Astrocyte (in vitro differentiated cells and primary cell): ENCODE measurements around the gene FYN.

ENCODE experiments used
- EZH2 ChIP-seq: IDR thresholded peaks from 2 replicates; pipeline ENCODE4 v1.6.1; 2012; ENCODE audit warnings: mild to moderate bottlenecking, low read length, inconsistent platforms; ENCODE audit not compliant: insufficient read depth
- TF ChIP-seq, protein P1 (sequence below): IDR thresholded peaks from 2 replicates; pipeline ENCODE4 v1.5.1; 2011; ENCODE audit warnings: low read depth, mild to moderate bottlenecking, inconsistent platforms, low read length, moderate library complexity; ENCODE audit not compliant: insufficient read depth

DNA sequence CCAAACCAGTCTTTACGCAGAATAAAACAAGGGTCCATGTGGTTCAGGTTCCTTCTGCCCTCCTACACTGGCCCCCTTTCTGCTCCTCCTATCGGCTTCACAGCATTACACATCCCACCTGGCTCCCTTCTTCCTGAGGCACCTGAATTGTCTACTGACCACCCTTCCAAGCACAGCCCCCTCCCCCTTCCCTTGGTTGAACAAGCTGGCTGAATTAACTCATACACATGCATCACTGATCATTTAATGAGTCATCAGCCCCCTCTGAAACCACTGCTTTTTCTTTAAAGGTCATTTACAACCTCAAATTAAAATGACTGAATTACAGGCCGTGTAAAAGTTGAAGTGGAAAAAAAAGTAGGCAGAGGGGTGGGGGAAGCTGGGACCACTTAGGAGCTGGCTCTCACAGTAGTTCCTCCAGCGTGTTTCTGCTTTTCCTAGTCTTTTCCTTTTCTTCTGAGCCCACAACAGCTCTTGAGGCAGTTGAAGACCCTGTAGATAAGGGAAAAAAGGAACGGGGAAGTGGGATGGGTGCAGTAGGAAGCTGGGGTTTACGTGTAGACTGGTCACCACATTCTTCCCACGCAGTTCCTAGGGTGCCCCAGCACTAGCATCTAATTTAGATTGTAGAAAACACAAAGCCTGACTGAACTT, 67.6 kb downstream of the FYN start:
- TF ChIP-seq, protein P1, sequence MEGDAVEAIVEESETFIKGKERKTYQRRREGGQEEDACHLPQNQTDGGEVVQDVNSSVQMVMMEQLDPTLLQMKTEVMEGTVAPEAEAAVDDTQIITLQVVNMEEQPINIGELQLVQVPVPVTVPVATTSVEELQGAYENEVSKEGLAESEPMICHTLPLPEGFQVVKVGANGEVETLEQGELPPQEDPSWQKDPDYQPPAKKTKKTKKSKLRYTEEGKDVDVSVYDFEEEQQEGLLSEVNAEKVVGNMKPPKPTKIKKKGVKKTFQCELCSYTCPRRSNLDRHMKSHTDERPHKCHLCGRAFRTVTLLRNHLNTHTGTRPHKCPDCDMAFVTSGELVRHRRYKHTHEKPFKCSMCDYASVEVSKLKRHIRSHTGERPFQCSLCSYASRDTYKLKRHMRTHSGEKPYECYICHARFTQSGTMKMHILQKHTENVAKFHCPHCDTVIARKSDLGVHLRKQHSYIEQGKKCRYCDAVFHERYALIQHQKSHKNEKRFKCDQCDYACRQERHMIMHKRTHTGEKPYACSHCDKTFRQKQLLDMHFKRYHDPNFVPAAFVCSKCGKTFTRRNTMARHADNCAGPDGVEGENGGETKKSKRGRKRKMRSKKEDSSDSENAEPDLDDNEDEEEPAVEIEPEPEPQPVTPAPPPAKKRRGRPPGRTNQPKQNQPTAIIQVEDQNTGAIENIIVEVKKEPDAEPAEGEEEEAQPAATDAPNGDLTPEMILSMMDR: no peak
- TF ChIP-seq EZH2: no peak
